A549 (cell line): ENCODE data around the gene MAST2. TPM values are rescaled to one million over a fixed set of nuclear protein-coding genes. Genes with fewer than 3 reads are reported as not detected.

Experiments used
- ATAC-seq, 2 experiments: fragments of 200-7000 bp in 1 of 2; fragments of >200 bp in 1 of 2; cut with Nextera tagmentation in 1 of 2; cut with Tn5 transposase in 1 of 2; 3 replicates each; pipeline versions ENCODE4 v1.8.0 to v1.9.1; 2018 to 2020; ENCODE audit warnings: mild to moderate bottlenecking in 1 of 2, moderate library complexity in 1 of 2
- CTCF ChIA-PET: fragments of 300-600 bp; sonication (Branson Sonifier 250); formaldehyde crosslinking; extraction: SDS; loops from one replicate; lab custom pipeline; 2021; ENCODE audit warnings: antibody characterized with exemption, inconsistent platforms; lab: Yijun Ruan, JAX
- POLR2A ChIA-PET: fragments of 350-600 bp; formaldehyde crosslinking; extraction: SDS; loops from one replicate; lab custom pipeline; 2021; ENCODE audit warnings: antibody characterized with exemption, inconsistent platforms; lab: Yijun Ruan, JAX
- DNase-seq, 2 experiments: peaks; one replicate each; pipeline versions ENCODE4 v3.0.0 to v3.0.0-alpha.2; 2011 to 2016; ENCODE audit warnings: low read depth in 1 of 2, low spot score in 1 of 2
- FAIRE-seq: peaks from 2 replicates; lab custom pipeline; 2011; peaks lifted over from hg19 to GRCh38; lab: Jason Lieb, UNC
- H3K27ac ChIP-seq, 2 experiments: fragments of >200 bp; sonication (Bioruptor Twin); formaldehyde crosslinking; 3 replicates each; pipeline ENCODE4 v1.5.1; 2016 to 2017
- H3K4me1 ChIP-seq: fragments of >200 bp; sonication (Bioruptor Twin); formaldehyde crosslinking; 3 replicates; pipeline ENCODE4 v1.6.1; 2016
- H3K4me2 ChIP-seq: fragments of >200 bp; sonication (Bioruptor Twin); formaldehyde crosslinking; 3 replicates; pipeline ENCODE4 v1.6.1; 2016
- H3K4me3 ChIP-seq: fragments of >200 bp; sonication (Bioruptor Twin); formaldehyde crosslinking; 3 replicates; pipeline ENCODE4 v1.5.1; 2016
- H3K9me3 ChIP-seq: fragments of >200 bp; sonication (Bioruptor Twin); formaldehyde crosslinking; 3 replicates; pipeline ENCODE4 v1.6.1; 2016
- CBX2 ChIP-seq: fragments of 200-600 bp; sonication (generic); IDR thresholded peaks from 2 replicates; pipeline ENCODE4 v1.6.1; 2016; ENCODE audit warnings: low read depth, mild to moderate bottlenecking, borderline replicate concordance
- CHD4 ChIP-seq: fragments of 200-600 bp; sonication (generic); IDR thresholded peaks from 2 replicates; pipeline ENCODE4 v1.6.1; 2016; ENCODE audit warnings: antibody characterized with exemption, mild to moderate bottlenecking, borderline replicate concordance
- ESRRA ChIP-seq: fragments of 150-350 bp; IDR thresholded peaks from 2 replicates; pipeline ENCODE4 v1.6.1; 2014; ENCODE audit warnings: mild to moderate bottlenecking, low read length, borderline replicate concordance
- FOXS1 ChIP-seq: fragments of 250-450 bp; sonication (Bioruptor Pico); IDR thresholded peaks from 2 replicates; pipeline ENCODE4 v1.5.0; 2020; ENCODE audit warnings: mild to moderate bottlenecking, moderate library complexity
- GATA3 ChIP-seq: IDR thresholded peaks from 2 replicates; pipeline ENCODE4 v1.6.1; 2012; ENCODE audit warnings: borderline replicate concordance
- HDAC2 ChIP-seq: fragments of 200-600 bp; sonication (generic); IDR thresholded peaks from 2 replicates; pipeline ENCODE4 v1.6.1; 2016
- HOXA7 ChIP-seq: fragments of 250-450 bp; sonication (Bioruptor Pico); IDR thresholded peaks from 2 replicates; pipeline ENCODE4 v1.5.0; 2020; ENCODE audit warnings: mild to moderate bottlenecking, moderate library complexity
- HOXB13 ChIP-seq: fragments of 250-450 bp; sonication (Bioruptor Pico); IDR thresholded peaks from 2 replicates; pipeline ENCODE4 v1.5.0; 2020; ENCODE audit warnings: low read depth, mild to moderate bottlenecking, moderate library complexity
- HOXB5 ChIP-seq: fragments of 250-450 bp; sonication (Bioruptor Pico); IDR thresholded peaks from 2 replicates; pipeline ENCODE4 v1.5.0; 2020; ENCODE audit warnings: mild to moderate bottlenecking, moderate library complexity
- JUNB ChIP-seq: fragments of >200 bp; sonication (Bioruptor Twin); formaldehyde crosslinking; IDR thresholded peaks from 2 replicates; pipeline ENCODE4 v1.6.1; 2016
- KDM5A ChIP-seq: fragments of 200-600 bp; sonication (generic); IDR thresholded peaks from 2 replicates; pipeline ENCODE4 v1.6.1; 2016; ENCODE audit warnings: antibody characterized with exemption, mild to moderate bottlenecking
- NFE2L2 ChIP-seq: fragments of 150-350 bp; conservative IDR thresholded peaks from 2 replicates; pipeline ENCODE4 v1.6.1; 2014; ENCODE audit warnings: low read length
- NPAS2 ChIP-seq: fragments of 250-450 bp; sonication (Bioruptor Pico); IDR thresholded peaks from 2 replicates; pipeline ENCODE4 v1.8.0; 2022; ENCODE audit warnings: mild to moderate bottlenecking, moderate library complexity, borderline replicate concordance
- POLR2A ChIP-seq: IDR thresholded peaks from 2 replicates; pipeline ENCODE4 v1.6.1; 2012; ENCODE audit warnings: mild to moderate bottlenecking, low read length
- RFX5 ChIP-seq: fragments of 450-650 bp; IDR thresholded peaks from 2 replicates; pipeline ENCODE4 v1.7.1; 2014; ENCODE audit warnings: antibody characterized with exemption, mild to moderate bottlenecking, moderate library complexity
- RNF2 ChIP-seq: fragments of 200-600 bp; sonication (generic); IDR thresholded peaks from 2 replicates; pipeline ENCODE4 v1.6.1; 2016; ENCODE audit warnings: low read depth, mild to moderate bottlenecking, antibody characterized with exemption, moderate library complexity, borderline replicate concordance
- SREBF2 ChIP-seq: fragments of 450-650 bp; IDR thresholded peaks from 2 replicates; pipeline ENCODE4 v1.6.1; 2014; ENCODE audit warnings: mild to moderate bottlenecking, moderate library complexity
- TFCP2L1 ChIP-seq: fragments of 250-450 bp; sonication (Bioruptor Pico); IDR thresholded peaks from 2 replicates; pipeline ENCODE4 v1.5.0; 2021; ENCODE audit warnings: mild to moderate bottlenecking
- ZFP36 ChIP-seq: fragments of 450-650 bp; IDR thresholded peaks from 2 replicates; pipeline ENCODE4 v1.6.1; 2014; ENCODE audit warnings: borderline replicate concordance; ENCODE audit not compliant: partially characterized antibody
- ZNF302 ChIP-seq: fragments of 250-450 bp; sonication (Bioruptor Pico); IDR thresholded peaks from 2 replicates; pipeline ENCODE4 v1.9.0; 2021; ENCODE audit warnings: inconsistent platforms, mild to moderate bottlenecking, moderate library complexity
- WGBS: methylation state at CpG from one replicate; pipeline ENCODE4 v1.1.6; 2017; ENCODE audit errors: missing lambda C conversion rate; 5-methylcytosine and 5-hydroxymethylcytosine counted together
- polyA plus RNA-seq, 4 experiments: library from polyadenylated mRNA; depleted of rRNA in 3 of 4; stranded (reverse); fragments of >200 nt; fragmentation: RNase III in 1 of 4; extraction: RNeasy Plus Mini Kit Qiagen cat#74134 plus additional on column Dnase treatment in 1 of 4; gene quantifications; 2 replicates in 3 of 4; 3 replicates in 1 of 4; pipeline ENCODE4 v1.2.3, GENCODE V29; 2011 to 2017
- TF ChIP-seq, protein P1 (sequence below): IDR thresholded peaks from 2 replicates; pipeline ENCODE4 v1.6.1; 2012
- TF ChIP-seq, protein P2 (sequence below): fragments of >200 bp; sonication (Bioruptor Twin); formaldehyde crosslinking; IDR thresholded peaks from 3 replicates; pipeline ENCODE4 v1.5.1; 2016
- TF ChIP-seq, protein P3 (sequence below): fragments of >200 bp; sonication (Bioruptor Twin); formaldehyde crosslinking; IDR thresholded peaks from 3 replicates; pipeline ENCODE4 v1.6.1; 2016
- TF ChIP-seq, protein P4 (sequence below): fragments of 250-450 bp; sonication (Bioruptor Pico); IDR thresholded peaks from 2 replicates; pipeline ENCODE4 v1.5.0; 2020; ENCODE audit warnings: low read depth, mild to moderate bottlenecking, moderate library complexity

The MAST2 gene
- polyA plus RNA-seq, 2 of the 4 experiments (the other 2 are of a cell fraction): 19.3 to 20.5 TPM

DNA sequence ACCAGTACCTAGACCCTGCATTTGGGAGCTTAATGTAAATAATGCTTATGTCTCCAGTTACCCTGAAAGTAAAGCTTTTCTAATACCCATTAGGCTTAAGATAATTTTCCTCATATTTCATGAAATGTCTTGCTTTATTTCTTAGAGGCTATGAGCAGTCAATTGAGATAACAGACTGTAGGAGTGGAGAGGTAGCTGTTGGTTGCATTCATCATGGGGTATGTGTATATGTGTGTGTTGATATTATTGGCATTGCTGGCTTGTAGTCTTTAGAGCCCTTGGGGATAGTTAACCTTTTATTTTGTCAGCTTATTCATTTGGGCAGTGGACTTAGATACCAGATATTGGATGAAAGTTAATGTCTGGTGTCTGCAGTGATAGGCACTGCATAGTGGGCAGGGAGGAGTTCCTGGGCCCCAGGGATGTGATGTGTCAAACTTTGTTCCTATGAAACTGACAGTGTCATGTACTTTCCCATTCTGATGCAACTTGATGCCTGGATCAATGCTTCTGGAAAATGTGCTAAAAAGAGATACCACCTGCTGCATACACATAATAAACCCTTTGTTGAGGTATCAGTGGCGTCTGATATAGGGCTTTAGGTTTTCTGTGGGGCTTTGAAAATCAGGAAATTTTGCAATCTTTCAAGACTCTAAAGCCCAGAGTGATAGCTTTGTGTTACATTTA lies 83.9 kb downstream of the MAST2 start:
- no peak overlapping the region for H3K27ac ChIP-seq
- ATAC-seq: no peak
- no peak overlapping the region for H3K4me3 ChIP-seq
- no peak for TF ChIP-seq ZNF302
- TF ChIP-seq, protein P1, sequence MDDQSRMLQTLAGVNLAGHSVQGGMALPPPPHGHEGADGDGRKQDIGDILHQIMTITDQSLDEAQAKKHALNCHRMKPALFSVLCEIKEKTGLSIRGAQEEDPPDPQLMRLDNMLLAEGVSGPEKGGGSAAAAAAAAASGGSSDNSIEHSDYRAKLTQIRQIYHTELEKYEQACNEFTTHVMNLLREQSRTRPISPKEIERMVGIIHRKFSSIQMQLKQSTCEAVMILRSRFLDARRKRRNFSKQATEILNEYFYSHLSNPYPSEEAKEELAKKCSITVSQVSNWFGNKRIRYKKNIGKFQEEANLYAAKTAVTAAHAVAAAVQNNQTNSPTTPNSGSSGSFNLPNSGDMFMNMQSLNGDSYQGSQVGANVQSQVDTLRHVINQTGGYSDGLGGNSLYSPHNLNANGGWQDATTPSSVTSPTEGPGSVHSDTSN: no peak
- POLR2A ChIA-PET: no interaction called here
- CTCF ChIA-PET: interaction anchor here (0.5 to 2.0 kb wide), 5 partner anchors 10 to 262 kb away, joined by 3 to 6 read pairs (median 3); no protein-coding TSS in a partner anchor
- no peak for DNase-seq
- WGBS: 92% methylated on average over 1 of the region's 1 CpG
- peaks cover 43% of the 10 kb centered on the region for H3K4me1 ChIP-seq
- no peak overlapping the region for H3K4me2 ChIP-seq
- FAIRE-seq: no peak
- H3K9me3 ChIP-seq: no peaks in the 10 kb centered on the region

DNA sequence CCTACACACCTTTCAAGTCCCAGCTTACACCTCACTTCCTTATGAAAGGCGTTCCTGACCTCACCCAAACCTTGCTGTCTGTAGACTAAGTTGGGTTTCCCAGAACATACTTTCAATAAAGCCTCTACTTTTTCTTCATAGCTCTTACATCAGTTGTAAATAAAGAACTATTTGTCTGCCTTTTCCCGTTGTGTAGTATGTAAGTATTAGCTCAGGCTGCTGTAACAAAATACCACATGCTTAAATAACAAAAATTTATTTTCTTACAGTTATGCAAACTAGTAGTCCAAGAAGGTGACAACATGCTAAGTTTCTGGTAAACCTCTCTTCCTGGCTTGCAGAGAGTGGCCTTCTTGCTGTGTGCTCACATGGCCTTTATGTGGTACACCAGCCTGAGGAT lies 86.7 kb downstream of the MAST2 start:
- POLR2A ChIA-PET: no interaction called here
- CTCF ChIA-PET: interaction anchor here (0.8 kb wide), 2 partner anchors 204 to 531 kb away, joined by 3 read pairs; partner anchors contain the start of gene GPBP1L1
- FAIRE-seq: no peak
- TF ChIP-seq JUNB (no peak), HOXB5 (CRISPR knock-in tag) (no peak), GATA3 (no peak), CBX2 (no peak), FOXS1 (CRISPR knock-in tag) (no peak), NFE2L2 (no peak)
- TF ChIP-seq, protein P2, sequence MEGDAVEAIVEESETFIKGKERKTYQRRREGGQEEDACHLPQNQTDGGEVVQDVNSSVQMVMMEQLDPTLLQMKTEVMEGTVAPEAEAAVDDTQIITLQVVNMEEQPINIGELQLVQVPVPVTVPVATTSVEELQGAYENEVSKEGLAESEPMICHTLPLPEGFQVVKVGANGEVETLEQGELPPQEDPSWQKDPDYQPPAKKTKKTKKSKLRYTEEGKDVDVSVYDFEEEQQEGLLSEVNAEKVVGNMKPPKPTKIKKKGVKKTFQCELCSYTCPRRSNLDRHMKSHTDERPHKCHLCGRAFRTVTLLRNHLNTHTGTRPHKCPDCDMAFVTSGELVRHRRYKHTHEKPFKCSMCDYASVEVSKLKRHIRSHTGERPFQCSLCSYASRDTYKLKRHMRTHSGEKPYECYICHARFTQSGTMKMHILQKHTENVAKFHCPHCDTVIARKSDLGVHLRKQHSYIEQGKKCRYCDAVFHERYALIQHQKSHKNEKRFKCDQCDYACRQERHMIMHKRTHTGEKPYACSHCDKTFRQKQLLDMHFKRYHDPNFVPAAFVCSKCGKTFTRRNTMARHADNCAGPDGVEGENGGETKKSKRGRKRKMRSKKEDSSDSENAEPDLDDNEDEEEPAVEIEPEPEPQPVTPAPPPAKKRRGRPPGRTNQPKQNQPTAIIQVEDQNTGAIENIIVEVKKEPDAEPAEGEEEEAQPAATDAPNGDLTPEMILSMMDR: no peak
- TF ChIP-seq, protein P3, sequence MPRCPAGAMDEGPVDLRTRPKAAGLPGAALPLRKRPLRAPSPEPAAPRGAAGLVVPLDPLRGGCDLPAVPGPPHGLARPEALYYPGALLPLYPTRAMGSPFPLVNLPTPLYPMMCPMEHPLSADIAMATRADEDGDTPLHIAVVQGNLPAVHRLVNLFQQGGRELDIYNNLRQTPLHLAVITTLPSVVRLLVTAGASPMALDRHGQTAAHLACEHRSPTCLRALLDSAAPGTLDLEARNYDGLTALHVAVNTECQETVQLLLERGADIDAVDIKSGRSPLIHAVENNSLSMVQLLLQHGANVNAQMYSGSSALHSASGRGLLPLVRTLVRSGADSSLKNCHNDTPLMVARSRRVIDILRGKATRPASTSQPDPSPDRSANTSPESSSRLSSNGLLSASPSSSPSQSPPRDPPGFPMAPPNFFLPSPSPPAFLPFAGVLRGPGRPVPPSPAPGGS: no peak
- ATAC-seq: no peak
- Histone ChIP-seq H3K4me3 (no peak overlapping the region), H3K4me2 (no peak overlapping the region), H3K9me3 (no peaks in the 10 kb centered on the region), H3K4me1 (peaks cover 44% of the 10 kb centered on the region), H3K27ac (peak overlapping the region; percentile 24 to 28; a peak in 1 of 6 replicates)
- 89% methylated on average over 2 of the region's 2 CpGs for WGBS
- no peak for DNase-seq

DNA sequence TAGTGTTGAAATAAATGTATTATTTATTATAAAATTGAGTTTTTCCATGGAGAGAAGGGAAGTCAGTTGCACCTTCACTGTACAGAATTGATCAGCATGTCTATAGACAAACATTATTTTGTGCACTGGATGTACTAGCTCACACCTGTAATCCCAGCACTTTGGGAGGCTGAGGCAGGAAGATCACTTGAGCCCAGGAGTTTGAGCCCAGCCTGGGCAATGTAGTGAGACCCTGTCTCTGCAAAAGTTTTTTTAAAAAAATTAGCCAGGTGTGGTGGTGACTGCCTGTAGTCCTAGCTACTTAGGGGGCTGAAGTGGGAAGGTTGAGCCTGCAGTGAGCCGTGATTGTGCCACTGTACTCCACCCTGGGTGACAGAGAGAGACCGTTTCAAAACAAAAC lies 87.7 kb downstream of the MAST2 start:
- no peak for FAIRE-seq
- WGBS: 93% methylated on average over 2 of the region's 2 CpGs
- CTCF ChIA-PET: no interaction called here
- H3K4me3 ChIP-seq: no peak overlapping the region
- no peaks in the 10 kb centered on the region for H3K9me3 ChIP-seq
- peak overlapping the region; percentile 75; the same call in 1 of the 3 replicates for H3K4me2 ChIP-seq
- POLR2A ChIA-PET: no interaction called here
- peaks cover 49% of the 10 kb centered on the region for H3K4me1 ChIP-seq
- no peak for TF ChIP-seq NFE2L2
- no peak for TF ChIP-seq SREBF2
- no peak for TF ChIP-seq HOXA7 (CRISPR knock-in tag)
- no peak for TF ChIP-seq ESRRA
- TF ChIP-seq ZFP36: no peak
- no peak for TF ChIP-seq TFCP2L1 (CRISPR knock-in tag)
- TF ChIP-seq KDM5A: no peak
- no peak for TF ChIP-seq CHD4
- TF ChIP-seq, protein P4, sequence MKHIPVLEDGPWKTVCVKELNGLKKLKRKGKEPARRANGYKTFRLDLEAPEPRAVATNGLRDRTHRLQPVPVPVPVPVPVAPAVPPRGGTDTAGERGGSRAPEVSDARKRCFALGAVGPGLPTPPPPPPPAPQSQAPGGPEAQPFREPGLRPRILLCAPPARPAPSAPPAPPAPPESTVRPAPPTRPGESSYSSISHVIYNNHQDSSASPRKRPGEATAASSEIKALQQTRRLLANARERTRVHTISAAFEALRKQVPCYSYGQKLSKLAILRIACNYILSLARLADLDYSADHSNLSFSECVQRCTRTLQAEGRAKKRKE: no peak
- no peak for TF ChIP-seq HDAC2
- no peak for TF ChIP-seq HOXB13 (CRISPR knock-in tag)
- no peak for TF ChIP-seq GATA3
- no peak for TF ChIP-seq RFX5
- TF ChIP-seq NPAS2 (CRISPR knock-in tag): no peak
- TF ChIP-seq POLR2A: no peak
- TF ChIP-seq RNF2: no peak
- H3K27ac ChIP-seq: peak overlapping the region; percentile 78 to 83
- ATAC-seq: no peak
- no peak for DNase-seq
